GM18520 (cell line): ENCODE measurements around the gene PAK6.

Source experiments
- ATAC-seq: cut with Tn5 transposase; IDR thresholded peaks from one replicate; pipeline ENCODE4 v1.9.1; 2021; ENCODE audit not compliant: unreplicated experiment

The PAK6 gene

DNA sequence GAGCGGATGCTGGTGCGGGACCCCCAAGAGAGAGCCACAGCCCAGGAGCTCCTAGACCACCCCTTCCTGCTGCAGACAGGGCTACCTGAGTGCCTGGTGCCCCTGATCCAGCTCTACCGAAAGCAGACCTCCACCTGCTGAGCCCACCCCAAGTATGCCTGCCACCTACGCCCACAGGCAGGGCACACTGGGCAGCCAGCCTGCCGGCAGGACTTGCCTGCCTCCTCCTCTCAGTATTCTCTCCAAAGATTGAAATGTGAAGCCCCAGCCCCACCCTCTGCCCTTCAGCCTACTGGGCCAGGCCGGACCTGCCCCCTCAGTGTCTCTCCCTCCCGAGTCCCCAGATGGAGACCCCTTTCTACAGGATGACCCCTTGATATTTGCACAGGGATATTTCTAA, 37.1 kb downstream of the PAK6 start:
- ATAC-seq: no peak

GRCh38 chr15:40276927-40277326, 38.1 kb downstream of the PAK6 start:
- no peak for ATAC-seq

- ATAC-seq: no peak
Observed at GRCh38 chr15:40277471-40277870, 38.6 kb downstream of the PAK6 start.

GRCh38 chr15:40278026-40278425, 39.2 kb downstream of the PAK6 start:
- no peak for ATAC-seq

DNA sequence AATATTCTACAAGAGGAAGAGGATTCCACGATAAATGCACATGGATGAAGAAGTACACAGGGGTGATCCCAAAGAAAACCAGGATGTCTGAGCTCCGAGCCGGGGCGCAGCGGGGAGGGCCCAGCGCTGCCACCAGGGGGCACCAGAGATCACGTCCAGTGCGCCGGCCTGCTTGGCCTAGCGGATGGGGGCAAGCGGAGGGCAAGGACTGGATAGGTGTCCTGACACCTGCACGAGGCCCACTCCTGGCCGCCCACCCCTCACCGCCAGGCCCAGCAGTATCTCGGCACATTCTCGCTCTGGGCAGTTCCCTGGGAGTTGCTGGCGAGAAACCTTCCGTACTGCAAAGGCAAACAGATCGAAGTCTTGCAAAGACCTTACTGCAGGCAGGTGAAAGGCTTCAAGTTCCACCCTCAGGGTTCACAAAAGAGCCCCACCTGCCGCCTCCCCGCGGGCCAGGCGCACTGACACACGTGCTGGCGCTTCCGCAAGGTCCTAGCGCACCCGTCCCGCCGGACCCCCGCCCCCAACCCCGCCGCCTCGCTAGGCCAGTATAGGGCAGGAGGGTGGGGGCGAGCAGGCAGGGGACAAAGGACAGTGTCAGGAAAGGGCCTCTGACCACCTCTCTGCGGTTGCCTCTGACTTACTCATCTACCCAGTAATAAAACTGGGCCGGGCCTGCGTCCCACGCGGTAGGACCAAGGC, 40.7 kb downstream of the PAK6 start:
- no peak for ATAC-seq

DNA sequence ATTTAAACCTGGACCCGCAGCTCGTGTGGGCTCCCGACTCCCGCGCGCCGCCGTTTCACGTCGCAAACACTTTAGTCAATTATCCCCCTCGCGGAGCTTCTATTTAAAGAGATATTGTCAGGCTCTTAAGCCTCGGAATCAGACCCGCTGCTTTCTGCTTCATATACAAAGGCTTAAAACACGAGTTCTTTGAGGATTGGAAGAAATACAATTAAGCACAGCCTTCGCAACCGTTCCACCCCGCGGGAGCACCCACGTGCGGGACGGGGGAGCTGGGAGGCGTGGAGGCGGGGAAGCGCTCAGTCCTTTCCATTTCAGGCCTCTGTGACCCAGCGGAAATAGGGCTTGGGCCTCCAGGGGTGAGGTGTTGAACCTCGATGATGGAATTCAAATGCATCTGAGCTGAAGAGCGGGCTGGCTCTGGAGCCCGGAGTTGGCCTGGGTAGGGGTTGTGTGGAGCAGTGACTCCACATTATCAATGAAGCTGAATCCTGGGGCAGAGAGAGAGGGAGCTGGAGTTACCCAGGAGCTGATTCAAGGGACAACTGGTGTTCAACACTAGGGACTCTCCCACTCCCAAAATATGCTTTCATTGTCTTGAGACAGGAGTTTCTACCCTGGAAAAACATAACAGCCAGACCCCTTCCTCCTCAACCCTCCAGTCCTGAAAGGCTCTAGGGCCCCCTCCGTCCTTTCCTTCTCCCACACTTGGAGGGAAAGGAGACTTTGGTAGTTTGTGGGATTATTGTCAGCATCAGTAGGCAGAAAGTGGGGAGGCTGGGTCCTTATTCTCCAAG, 41.6 kb downstream of the PAK6 start:
- ATAC-seq: no peak

DNA sequence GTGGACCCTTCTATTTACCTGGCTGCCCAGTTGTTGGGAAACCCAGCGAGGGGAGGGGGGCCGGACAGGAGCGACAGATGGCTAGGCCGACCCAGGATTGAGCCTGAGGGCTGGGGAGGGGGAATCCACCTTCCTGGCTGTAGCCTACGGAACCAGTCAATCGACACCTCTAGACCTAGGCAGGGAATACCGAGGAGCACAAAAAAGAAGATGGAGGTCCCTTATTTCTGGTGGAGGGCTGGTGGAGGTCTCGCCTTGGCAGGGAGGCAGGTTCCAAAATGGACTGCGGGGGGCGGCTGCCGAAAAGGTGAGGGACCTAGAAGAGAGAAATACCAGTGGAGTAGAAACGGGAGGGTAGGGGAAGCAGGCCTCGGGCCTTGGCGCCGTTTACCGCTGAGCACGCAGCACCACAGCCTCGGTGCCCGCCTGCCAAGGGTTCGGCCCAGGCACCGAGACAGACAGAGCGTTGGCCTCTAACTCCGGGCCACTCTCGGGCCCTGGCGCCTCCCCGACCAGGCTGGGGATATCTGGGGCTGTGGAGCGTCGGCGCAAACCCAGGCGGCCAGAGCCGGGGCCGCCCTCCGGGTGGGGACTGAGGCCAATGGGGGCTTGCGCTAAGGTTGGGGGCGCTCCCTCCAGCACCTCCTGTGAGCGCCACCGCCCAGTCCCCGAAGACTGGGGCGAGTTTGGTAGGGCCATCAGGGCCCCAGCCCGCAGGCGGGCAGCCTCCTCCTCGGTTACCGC, 42.4 kb downstream of the PAK6 start:
- ATAC-seq: no peak

- ATAC-seq: no peak
Observed at GRCh38 chr15:40281801-40282146, 42.9 kb downstream of the PAK6 start.

GRCh38 chr15:40282147-40282868, 43.4 kb downstream of the PAK6 start:
- no peak for ATAC-seq

DNA sequence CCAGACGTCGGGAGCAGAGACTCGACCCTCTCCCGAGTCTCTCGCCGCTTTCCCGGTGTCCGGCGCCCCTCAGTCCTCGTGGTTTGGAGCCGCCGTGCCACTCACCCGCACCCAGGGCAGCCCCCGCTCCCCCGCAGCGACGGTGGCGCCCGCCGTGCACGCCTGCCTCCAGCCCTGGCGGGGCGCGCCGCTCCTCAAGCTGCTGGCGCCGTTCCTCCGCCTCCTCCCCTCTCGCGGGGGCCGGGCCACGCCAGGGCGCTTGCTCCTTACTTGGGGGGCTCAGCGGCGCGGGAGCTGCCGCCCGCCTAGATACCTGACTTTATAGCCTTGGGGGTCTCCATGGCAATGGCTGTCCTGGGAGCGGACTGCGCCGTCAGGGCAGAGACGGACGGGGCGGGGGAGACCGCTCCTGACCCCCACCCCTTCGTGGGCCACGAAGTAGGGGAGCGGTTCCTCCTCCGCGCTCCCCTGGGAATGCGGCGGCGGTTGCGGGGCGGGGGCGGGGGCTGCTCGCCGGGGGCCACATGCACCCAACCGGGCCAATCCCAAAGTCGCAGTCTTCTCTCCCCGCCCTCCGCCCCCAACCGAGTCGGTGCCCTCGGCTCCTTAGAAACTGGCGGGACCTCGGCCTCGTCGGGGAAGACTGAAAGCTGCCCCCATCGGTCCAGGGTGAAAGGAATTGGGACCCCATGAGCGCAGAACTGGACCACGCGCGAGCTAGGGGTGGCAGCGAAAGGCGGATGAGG, 44.2 kb downstream of the PAK6 start, which contains the start of gene ANKRD63:
ANKRD63 (minus strand) TSS at position 196 of the 746 bp plus-strand sequence. CDS start 478 bp downstream, outside the sequence.
- ATAC-seq: no peak

DNA sequence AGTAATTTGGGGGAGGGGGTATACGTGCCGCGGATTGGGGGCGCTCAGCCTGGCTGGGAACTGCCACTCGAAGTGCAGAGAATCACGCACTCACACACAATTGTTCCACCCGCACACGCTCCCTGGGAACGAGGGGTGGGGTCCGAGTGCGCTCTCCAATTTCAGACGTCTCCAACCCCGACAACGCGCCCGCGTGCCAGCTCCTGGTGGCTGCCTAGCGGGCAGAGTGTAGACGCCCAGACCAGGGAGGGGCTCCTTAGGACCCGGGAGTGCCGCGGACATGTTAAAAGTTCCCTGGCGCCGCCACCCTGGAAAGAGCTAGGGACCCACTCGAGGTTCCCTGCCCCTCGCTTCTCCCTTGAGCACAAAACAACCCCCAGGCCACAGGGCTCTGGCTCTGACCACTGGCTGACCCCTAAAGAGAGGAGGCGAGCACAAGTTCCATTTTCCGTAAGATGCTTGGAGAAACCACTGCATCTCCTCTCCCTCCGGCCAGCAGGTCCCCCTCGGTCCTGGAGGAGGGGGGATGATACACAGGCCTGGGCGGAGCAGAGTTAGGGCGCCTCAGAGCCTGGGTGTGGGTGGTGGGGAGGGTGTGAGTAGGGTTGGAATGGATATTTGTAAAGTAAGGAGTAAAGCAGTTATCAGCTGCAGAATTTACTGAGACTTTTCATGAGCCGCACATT, 44.9 kb downstream of the PAK6 start:
- no peak for ATAC-seq

DNA sequence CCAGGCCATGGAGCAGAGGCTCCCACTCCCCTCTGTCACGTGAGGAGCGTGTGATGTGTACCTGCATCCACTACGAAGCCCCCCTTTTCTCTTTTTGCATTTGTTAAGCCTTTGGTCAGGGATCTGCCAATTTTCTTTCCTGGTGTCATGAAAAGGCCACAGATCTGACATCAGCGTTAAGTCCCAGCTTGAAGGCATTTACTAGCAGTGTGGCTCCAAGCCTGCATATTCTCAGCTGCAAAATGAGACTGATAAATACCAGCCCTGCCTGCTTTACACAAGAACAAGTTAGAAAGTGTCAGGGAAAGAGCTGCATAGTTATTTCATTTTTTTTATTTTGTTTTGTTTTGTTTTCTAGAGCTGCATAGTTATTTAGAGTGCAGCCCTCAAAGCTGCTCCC, 46.3 kb downstream of the PAK6 start:
- no peak for ATAC-seq

- ATAC-seq: no peak
Observed at GRCh38 chr15:40285554-40286011, 46.7 kb downstream of the PAK6 start.

DNA sequence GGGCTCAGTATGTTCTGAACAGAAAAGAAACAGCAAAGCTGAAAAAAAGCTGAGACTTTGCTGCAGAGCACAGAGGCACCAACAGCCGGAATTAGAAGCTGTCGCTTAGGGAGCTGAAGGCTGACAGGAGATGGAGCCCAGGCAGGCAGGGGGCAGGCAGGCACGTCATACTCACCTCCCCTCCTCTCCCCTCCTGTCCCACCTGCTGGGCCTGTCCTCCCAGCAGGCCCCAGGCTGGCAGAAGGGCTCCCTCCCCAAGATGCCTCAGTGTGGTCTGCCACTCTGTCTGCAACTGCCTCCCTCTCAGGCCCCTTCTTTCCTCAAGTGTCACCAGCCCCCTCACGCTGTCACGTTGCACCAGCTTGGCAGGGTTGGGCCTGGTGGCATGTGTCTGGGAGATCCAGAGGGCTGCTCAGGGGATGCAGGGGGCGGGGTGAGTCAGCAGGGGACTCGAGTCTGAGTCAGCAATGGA, 47.2 kb downstream of the PAK6 start:
- no peak for ATAC-seq

DNA sequence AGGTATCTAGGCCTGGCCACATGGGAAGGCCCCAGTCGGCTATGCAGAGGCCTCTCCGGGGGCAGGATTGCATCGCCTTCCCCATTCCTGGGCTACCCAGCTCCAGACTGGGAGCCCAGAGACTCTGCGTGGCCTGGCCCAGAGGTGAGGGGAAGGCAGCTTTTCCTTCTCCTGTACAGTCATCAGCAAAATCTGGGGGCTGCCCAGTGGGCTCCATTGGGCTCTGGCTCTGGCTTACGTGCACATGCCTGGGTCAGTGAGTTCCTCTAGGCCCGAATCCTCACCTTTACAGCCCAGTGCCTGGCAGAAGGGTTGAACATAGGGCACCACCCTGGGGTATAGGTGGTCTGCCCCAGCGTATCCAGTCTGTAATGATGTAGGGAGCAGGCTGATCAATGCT, 47.9 kb downstream of the PAK6 start:
- no peak for ATAC-seq

- no peak for ATAC-seq
Observed at GRCh38 chr15:40287505-40287904, 48.6 kb downstream of the PAK6 start.

DNA sequence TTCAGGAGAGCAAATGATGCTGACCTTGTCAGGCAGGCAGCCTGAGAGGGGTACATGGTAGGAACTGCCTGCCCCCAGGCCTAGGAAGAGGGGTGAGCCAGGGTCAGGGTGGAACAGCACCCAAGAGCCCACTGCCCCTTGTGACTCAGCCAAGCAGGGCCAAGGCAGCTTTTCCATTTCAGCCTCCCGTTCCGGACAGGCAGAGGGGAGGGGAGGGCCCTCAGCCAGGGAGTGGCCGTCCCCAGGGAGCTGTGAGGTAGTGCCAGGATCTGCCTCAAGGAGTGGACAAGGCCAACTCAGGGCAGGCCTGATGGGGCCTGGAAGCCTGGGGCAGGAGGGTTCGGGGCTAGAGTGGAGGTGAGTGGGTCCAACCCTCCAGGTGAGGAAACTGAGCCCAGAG, 49.1 kb downstream of the PAK6 start:
- no peak for ATAC-seq

GRCh38 chr15:40289140-40289775, 50.4 kb downstream of the PAK6 start:
- ATAC-seq: no peak

DNA sequence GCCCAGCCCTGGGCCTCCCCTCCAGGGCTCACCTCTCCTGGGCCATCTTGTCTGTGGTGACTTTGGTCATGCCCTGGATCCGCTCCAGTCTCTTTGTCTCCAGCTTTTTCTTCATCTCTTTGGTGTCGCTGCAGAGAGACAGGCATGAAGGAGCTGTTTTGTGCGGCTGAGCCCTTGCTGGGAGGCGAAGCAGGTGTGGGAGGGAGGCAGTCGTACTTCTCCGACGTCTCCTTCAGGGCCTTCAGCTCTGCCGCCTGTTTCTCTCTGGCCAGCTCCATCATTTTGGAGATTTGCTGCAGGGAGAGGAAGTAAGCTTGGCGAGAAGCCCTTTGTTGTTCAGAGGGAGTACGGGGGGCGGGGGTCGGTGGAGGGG, 51.7 kb downstream of the PAK6 start:
- no peak for ATAC-seq
